GM19351 (cell line): Measurements from ENCODE around the gene ABHD1.
"Not testable (repeated sequence)": the region's sequence is repeated elsewhere in the genome, so short reads cannot be mapped to it uniquely, and the experiment has no call there.

Source experiments
- ATAC-seq: cut with Tn5 transposase; IDR thresholded peaks from one replicate; pipeline ENCODE4 v1.9.1; 2021; ENCODE audit warnings: mild to moderate bottlenecking, moderate library complexity; ENCODE audit not compliant: unreplicated experiment

The ABHD1 gene

DNA sequence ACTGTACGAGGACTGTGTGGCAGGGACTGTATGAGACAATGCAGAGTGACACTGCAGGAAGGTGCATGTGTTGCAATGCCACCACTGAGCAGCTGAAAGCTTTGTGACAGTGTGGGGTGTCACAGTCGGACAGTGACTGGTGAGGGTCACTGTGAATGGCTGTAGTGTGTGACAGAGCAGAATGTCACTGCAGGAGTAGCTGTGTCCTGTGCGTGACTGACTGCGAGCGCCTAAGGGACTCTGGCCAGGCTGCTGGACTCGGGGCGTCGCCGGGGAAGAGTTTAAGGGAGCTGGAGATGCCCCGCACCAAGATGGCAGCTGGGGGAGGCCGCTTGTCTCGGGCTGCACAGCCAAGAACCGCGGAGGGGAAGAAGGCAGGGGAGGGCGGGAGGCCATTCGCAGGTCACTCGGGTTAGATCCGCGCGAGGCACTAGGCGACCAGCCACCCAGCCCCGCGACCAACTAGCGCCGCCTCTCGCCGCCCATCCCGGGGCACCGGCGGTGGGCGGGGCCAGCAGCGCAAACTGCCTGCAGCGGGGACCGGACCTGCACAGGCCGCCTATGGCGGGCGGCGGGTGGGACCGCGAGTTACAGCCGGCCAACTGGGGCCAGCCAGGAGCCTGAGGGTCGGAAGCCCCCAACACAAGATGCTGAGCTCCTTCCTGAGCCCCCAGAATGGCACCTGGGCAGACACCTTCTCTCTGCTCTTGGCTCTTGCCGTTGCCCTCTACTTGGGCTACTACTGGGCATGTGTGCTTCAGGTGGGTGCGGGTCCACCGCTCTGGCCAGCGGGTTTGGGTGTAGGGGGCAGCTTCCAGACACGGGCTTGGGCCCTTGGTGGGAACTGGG, at the start of gene ABHD1:
Gene ABHD1, plus strand, starts transcription at position 514 of the 849 bp plus-strand sequence. Its CDS starts 134 bp downstream, at position 648.
- no peak for ATAC-seq

DNA sequence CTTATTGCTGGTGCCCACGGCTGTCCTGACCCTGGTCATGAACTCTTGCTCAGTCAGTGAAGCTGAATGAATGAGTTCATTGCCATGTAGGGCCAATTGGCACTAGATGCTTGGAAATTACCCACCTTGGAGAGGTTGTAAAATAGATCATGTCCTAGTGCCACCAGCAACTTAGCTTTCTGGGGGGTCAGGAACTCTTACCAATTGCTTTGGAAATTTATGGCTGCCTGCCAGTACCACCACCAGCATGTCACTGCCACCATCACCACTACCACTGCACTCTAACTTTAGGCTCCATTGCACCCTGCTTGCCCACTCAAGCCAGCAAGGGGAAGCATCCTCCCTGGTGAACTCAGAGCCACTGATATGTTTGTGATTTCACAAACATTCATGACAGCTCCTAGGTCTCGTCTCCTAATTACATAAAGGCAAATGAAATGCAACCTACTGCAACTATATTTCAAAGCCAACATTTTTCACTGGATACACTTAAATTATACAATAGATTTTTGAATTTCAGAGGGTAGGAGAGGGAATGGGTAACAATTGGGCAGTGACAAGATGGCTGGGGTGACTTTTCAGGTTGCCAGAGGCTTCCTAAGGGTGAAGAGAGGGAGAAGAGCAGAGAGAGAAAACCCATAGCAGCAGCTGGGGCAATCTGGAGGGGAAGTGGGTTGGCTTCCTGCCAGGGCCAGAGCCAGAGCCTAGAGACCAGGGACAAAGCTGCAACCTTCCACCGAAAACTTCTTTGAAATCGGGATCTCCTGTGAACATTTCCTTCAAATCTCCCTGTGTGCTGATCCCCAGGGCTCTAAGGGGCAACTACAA, 48.7 kb upstream of the ABHD1 start:
- ATAC-seq, result no peak

DNA sequence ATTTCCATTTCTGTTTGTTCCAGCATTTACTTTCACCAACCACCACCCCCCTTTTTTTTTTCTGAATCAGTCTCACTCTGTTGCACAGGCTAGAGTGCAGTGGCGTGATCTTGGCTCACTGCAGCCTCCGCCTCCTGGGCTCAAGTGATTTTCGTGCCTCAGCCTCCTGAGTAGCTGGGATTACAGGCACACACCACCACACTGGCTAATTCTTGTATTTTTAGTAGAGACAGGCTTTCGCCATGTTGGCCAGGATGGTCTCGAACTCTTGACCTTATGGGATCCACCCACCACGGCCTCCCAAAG, 48.1 kb upstream of the ABHD1 start:
- ATAC-seq, result not testable (repeated sequence)

DNA sequence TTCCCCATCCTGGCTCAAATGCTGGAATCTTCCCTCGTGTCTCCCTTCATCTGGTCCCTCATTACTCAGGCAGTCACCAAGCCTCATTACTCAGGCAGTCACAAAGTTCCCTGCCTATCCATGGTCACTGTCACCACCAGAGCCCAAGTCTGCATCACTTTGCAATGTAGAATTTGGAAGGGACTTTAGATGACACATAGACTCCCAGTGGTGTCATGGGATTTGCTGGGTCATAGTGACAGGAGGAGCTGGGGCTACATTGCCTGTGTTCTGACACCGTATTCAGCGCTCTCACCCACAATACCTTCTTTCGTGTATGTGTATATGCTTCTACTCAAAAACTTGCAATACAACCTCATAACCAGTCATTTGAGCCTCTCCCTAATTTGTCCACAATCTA, 47.3 kb upstream of the ABHD1 start:
- no peak for ATAC-seq

DNA sequence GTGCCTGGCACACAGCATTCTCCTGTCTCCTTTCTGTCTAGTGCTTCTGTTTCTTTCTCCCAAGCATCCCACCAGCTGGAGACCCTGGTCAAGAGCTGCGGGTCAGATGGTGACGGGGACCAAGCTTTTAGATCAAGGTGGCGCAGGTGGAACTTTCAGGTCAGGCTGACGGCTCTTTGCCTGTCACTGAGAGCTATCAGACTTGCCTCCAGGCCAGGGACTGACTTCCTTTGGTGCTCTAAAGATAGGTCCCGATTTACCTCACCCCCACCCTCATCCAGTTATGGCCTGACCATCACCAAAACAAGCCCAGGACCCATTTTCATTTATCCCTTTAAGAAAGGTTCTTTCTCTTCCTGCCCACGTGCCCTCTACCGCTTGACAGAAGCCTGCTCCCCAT, 46.4 kb upstream of the ABHD1 start:
- no peak for ATAC-seq

DNA sequence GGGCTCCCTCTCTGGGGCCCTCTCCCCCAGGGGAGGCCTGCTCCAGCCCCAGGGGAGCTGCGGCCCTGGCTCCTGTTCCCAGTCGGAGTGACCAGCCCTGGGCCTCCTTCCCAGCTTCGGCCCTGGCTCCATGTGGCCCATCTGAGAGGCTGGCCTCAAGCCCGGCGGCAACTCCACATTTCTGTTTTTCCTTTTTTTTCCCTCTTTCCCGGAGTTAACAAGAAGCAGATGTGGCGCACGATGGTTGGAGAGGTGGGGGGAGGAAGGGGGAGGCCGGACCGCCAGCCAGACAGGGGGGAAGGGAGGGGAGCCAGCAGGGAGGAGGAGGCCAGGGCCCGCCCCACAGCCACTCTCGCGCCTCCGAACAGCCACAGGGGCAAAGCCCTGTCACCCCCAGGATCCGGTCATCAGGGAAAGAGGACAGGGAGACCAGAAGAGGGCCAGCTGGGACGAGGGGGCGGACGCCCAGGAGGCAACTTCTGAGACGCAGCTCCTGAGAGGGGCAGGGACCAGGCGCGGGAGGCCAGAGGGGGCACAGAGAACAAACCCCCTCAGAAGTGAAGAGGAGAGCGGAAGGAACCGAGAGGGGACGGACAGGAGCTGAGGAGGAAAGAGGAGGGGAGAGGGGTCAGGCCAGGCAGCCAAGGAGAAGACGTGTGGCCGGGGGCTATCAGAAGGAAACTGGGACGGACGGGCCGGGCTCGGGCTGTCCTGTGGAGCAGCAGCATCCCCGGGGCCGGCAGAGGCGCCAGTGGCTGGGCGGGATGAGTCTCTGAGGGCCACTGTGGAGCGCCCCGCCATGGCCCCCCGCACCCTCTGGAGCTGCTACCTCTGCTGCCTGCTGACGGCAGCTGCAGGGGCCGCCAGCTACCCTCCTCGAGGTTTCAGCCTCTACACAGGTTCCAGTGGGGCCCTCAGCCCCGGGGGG, 45.1 kb upstream of the ABHD1 start, which contains the start of gene EMILIN1:
Gene EMILIN1, plus strand, starts transcription at position 349 of the 928 bp plus-strand sequence. Its CDS starts 451 bp downstream, at position 800.
- no peak for ATAC-seq

DNA sequence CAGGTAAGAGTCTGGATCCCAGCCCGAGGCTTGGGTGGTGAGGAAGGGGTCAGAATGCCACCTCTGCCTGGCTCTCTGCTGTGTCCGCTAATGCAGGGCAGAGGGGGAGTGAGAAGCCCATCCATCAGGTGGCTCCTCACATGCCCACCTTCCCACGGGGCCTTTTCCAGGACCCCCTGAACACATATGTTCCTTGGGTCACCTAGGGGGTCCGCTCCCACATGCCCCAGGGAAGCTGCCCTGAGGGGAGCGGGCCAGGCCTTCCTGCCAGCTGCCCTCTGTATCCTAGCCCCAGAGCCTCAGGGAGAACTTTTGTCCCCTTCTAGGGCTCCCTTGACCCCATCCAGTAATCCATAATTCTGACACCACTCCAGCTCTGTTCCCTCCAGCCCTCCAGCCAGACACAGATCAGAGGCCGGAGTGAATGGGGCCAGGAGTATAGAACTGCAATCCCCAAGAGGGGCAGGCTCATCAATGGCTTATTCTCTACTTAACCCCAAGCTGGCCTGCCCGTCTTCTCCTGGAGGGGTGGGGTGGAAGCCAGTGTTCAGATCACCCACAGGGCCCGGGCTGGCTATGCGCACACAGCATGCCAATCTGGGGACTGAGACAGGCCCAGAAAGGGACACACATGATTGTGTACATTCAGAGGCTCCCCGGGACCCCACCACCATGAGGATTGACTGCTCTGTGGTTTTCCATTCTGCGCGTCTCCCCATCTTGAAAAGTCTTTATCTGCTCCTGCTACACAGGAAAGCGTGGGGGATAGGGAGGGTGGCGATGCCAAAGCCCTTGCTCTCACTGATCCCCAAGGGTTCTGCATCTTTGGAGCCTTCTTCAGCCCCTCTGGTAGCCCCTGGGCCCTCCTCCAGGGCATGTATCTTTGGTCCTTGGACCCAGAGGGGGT, 44.1 kb upstream of the ABHD1 start:
- no peak for ATAC-seq

DNA sequence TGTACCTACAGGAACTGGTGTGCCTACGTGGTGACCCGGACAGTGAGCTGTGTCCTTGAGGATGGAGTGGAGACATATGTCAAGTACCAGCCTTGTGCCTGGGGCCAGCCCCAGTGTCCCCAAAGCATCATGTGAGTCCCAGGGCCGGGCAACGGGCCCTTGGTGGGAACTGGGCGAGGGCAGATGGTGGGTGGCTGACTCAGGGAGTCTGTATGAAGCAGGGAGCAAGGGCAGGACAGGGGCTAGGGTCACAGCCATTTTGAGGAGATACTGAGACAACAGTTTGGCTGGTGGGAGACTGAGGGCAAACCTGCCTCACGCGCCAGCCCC, 43.5 kb upstream of the ABHD1 start:
- ATAC-seq, result no peak

DNA sequence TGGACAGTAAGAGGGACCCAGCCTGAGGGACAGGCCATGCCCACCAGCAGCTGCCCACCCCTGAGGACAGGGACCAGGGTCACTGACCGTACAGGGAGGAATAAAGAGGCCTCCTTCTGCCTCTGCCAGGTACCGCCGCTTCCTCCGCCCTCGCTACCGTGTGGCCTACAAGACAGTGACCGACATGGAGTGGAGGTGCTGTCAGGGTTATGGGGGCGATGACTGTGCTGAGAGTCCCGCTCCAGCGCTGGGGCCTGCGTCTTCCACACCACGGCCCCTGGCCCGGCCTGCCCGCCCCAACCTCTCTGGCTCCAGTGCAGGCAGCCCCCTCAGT, 43.0 kb upstream of the ABHD1 start:
- ATAC-seq, result no peak

DNA sequence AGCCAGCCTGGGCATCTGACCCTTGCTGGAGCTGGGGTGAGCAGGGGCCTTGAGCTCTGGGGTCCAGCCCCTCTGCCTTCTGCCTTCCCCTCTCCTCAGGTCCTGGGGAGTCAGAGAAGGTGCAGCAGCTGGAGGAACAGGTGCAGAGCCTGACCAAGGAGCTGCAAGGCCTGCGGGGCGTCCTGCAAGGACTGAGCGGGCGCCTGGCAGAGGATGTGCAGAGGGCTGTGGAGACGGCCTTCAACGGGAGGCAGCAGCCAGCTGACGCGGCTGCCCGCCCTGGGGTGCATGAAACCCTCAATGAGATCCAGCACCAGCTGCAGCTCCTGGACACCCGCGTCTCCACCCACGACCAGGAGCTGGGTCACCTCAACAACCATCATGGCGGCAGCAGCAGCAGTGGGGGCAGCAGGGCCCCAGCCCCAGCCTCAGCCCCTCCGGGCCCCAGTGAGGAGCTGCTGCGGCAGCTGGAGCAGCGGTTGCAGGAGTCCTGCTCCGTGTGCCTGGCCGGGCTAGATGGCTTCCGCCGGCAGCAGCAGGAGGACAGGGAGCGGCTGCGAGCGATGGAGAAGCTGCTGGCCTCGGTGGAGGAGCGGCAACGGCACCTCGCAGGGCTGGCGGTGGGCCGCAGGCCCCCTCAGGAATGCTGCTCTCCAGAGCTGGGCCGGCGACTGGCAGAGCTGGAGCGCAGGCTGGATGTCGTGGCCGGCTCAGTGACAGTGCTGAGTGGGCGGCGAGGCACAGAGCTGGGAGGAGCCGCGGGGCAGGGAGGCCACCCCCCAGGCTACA, 41.4 kb upstream of the ABHD1 start:
- no peak for ATAC-seq

DNA sequence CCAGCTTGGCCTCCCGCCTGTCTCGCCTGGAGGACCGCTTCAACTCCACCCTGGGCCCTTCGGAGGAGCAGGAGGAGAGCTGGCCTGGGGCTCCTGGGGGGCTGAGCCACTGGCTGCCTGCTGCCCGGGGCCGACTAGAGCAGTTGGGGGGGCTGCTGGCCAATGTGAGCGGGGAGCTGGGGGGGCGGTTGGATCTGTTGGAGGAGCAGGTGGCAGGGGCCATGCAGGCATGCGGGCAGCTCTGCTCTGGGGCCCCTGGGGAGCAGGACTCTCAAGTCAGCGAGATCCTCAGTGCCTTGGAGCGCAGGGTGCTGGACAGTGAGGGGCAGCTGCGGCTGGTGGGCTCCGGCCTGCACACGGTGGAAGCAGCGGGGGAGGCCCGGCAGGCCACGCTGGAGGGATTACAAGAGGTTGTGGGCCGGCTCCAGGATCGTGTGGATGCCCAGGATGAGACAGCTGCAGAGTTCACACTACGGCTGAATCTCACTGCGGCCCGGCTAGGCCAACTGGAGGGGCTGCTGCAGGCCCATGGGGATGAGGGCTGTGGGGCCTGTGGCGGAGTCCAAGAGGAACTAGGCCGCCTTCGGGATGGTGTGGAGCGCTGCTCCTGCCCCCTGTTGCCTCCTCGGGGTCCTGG, 40.7 kb upstream of the ABHD1 start:
- no peak for ATAC-seq

DNA sequence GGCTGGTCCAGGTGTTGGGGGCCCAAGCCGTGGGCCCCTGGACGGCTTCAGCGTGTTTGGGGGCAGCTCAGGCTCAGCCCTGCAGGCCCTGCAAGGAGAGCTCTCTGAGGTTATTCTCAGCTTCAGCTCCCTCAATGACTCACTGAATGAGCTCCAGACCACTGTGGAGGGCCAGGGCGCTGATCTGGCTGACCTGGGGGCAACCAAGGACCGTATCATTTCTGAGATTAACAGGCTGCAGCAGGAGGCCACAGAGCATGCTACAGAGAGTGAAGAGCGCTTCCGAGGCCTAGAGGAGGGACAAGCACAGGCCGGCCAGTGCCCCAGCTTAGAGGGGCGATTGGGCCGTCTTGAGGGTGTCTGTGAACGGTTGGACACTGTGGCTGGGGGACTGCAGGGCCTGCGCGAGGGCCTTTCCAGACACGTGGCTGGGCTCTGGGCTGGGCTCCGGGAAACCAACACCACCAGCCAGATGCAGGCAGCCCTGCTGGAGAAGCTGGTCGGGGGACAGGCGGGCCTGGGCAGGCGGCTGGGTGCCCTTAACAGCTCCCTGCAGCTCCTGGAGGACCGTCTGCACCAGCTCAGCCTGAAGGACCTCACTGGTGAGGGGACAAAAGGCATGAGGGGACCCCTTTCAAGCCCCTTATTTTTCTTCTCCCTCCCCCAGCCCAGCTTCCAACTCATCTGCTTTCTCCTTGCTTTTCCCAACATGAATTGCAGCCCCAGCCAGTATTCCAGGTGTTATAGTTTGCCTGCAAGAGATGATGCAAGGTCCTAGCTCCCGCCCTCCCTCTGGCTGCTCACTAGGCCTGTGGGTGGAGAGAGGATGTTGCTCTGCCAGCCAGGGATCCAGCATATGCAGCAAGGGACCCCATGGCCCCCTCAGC, 40.0 kb upstream of the ABHD1 start:
- no peak for ATAC-seq

DNA sequence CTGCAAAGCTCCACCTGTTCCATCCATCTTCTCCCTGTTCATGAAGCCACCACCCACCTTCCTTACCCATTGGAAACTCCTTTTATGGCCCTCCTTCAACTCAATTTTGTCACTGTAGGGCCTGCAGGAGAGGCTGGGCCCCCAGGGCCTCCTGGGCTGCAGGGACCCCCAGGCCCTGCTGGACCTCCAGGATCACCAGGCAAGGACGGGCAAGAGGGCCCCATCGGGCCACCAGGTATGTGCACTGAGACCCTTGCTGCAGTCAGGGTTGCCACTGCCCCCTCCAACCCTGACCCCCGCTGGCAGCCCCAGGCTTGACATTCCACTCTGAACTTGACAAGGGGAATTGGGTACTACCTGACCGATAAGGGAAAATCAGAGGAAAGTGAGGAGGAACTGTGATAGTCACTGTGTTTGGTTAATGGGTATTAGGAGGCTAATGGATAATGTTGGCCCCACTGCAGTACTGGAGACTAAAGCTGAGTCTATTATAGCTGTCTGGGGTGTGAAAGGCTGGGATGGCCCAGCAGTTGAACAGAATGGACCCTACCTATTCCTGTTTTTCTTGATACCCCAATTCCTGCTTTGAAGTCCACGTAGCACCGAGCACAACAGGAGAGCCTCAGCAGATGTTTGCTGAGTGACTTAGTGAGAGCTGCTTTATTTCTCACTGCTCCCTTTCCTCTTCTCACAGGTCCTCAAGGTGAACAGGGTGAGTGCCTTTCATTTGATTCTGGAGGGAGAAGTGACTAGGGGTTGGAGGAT, 39.1 kb upstream of the ABHD1 start:
- ATAC-seq, result no peak

DNA sequence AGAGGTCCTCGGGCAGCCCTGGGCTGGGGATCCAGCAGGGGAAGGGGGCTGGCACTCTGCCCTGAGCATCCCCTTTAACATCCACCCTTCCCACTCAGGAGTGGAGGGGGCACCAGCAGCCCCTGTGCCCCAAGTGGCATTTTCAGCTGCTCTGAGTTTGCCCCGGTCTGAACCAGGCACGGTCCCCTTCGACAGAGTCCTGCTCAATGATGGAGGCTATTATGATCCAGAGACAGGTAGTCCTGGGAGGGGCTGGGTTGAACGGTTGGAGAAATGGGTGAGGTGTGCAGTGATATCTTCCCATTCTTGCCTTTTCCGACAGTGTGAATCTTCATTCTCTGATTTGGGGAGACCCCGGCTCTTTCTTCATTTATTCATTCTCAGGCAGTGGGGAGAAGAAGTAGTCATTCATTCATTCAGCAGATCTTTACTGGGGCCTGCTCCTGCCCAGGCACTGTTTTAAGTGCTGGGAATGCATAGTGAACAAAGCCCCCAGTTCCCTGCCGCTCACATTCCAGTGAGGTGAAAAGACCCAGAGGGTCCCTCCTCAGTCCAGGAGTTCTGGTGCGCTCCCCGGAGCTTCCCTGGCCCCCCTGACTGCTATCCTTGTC, 38.4 kb upstream of the ABHD1 start:
- no peak for ATAC-seq

DNA sequence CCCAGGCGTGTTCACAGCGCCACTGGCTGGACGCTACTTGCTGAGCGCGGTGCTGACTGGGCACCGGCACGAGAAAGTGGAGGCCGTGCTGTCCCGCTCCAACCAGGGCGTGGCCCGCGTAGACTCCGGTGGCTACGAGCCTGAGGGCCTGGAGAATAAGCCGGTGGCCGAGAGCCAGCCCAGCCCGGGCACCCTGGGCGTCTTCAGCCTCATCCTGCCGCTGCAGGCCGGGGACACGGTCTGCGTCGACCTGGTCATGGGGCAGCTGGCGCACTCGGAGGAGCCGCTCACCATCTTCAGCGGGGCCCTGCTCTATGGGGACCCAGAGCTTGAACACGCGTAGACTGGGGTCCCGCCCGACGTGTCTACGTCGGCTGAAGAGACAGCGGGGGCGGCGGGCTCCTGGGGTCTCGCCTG, 37.9 kb upstream of the ABHD1 start:
- ATAC-seq, result peak; percentile 10

DNA sequence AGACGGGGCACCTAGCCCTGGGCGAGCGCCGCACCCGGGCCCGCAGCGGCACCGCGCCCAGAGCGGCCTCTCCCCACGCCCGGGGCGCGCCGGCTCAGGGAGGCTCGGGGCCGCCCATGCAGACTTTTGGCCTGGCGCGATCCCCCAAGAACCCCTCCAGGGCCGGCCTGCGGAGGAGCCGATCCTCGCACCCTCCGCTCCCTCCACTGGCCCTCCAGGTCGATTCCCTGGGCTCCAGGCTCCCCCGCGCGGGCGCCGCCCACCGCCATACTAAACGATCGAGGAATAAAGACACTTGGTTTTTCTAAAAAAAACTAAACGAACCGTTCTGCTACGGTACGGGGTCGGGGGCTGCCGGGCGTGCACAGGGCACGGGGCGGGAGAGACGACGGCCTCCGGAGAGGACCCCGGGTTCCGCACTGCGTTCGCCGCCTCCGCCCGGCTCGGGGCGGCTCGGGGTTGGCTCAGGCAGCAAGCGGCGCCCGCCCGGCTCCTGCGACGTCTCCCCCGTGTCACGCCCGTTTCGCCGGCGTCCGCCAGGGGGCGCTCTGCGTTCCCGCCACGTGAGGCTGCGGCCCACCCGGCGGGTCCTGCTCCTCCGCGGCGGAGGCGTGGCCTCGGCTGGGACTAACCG, 37.4 kb upstream of the ABHD1 start:
- ATAC-seq, result peak; percentile 83
